ENCODE measurements around the gene CX3CL1.

CX3CL1 gene

GRCh38 chr16:57419506-57419905 is 47.2 kb downstream of the CX3CL1 start:
- no peak overlapping the region for H3K4me3 Mint-ChIP-seq
- no peaks in the 10 kb centered on the region for H3K36me3 Mint-ChIP-seq (ENCODE audit: low read depth)
- peaks cover 20% of the 10 kb centered on the region for H3K4me1 Mint-ChIP-seq (ENCODE audit: low read depth)
- H3K27me3 Mint-ChIP-seq (ENCODE audit: low read depth): no peaks in the 10 kb centered on the region
- no peaks in the 10 kb centered on the region for H3K9me3 Mint-ChIP-seq
- H3K27ac Mint-ChIP-seq: no peak overlapping the region

GRCh38 chr16:57422026-57422944 is 50.0 kb downstream of the CX3CL1 start:
- no peaks in the 10 kb centered on the region for H3K27me3 Mint-ChIP-seq (ENCODE audit: low read depth)
- no peaks in the 10 kb centered on the region for H3K9me3 Mint-ChIP-seq
- H3K4me3 Mint-ChIP-seq: no peak overlapping the region
- H3K27ac Mint-ChIP-seq: no peak overlapping the region
- peaks cover 3% of the 10 kb centered on the region for H3K36me3 Mint-ChIP-seq (ENCODE audit: low read depth)
- H3K4me1 Mint-ChIP-seq (ENCODE audit: low read depth): peaks cover 15% of the 10 kb centered on the region

GRCh38 chr16:57423152-57423551 is 50.9 kb downstream of the CX3CL1 start:
- Mint-ChIP-seq H3K9me3 (no peaks in the 10 kb centered on the region), H3K36me3 (ENCODE audit: low read depth) (peaks cover 9% of the 10 kb centered on the region), H3K27me3 (ENCODE audit: low read depth) (no peaks in the 10 kb centered on the region), H3K4me3 (no peak overlapping the region), H3K4me1 (ENCODE audit: low read depth) (peaks cover 11% of the 10 kb centered on the region), H3K27ac (no peak overlapping the region)

GRCh38 chr16:57424583-57424982 is 52.3 kb downstream of the CX3CL1 start:
- H3K4me1 Mint-ChIP-seq (ENCODE audit: low read depth): peaks cover 3% of the 10 kb centered on the region
- H3K27ac Mint-ChIP-seq: no peak overlapping the region
- no peaks in the 10 kb centered on the region for H3K9me3 Mint-ChIP-seq
- no peaks in the 10 kb centered on the region for H3K27me3 Mint-ChIP-seq (ENCODE audit: low read depth)
- H3K36me3 Mint-ChIP-seq (ENCODE audit: low read depth): peaks cover 18% of the 10 kb centered on the region
- H3K4me3 Mint-ChIP-seq: no peak overlapping the region

GRCh38 chr16:57426356-57426755 is 54.1 kb downstream of the CX3CL1 start:
- Mint-ChIP-seq H3K36me3 (ENCODE audit: low read depth) (peaks cover 33% of the 10 kb centered on the region), H3K27me3 (ENCODE audit: low read depth) (no peaks in the 10 kb centered on the region), H3K9me3 (no peaks in the 10 kb centered on the region), H3K27ac (no peak overlapping the region), H3K4me1 (ENCODE audit: low read depth) (peaks cover 2% of the 10 kb centered on the region), H3K4me3 (no peak overlapping the region)

- H3K9me3 Mint-ChIP-seq: no peaks in the 10 kb centered on the region
- H3K36me3 Mint-ChIP-seq (ENCODE audit: low read depth): peaks cover 37% of the 10 kb centered on the region
- no peaks in the 10 kb centered on the region for H3K27me3 Mint-ChIP-seq (ENCODE audit: low read depth)
- H3K4me1 Mint-ChIP-seq (ENCODE audit: low read depth): peaks cover under 1% of the 10 kb centered on the region
- no peak overlapping the region for H3K27ac Mint-ChIP-seq
- no peak overlapping the region for H3K4me3 Mint-ChIP-seq
Observed at GRCh38 chr16:57427307-57427706, 55.0 kb downstream of the CX3CL1 start.

GRCh38 chr16:57427824-57428223 is 55.5 kb downstream of the CX3CL1 start:
- no peaks in the 10 kb centered on the region for H3K27me3 Mint-ChIP-seq (ENCODE audit: low read depth)
- H3K9me3 Mint-ChIP-seq: no peaks in the 10 kb centered on the region
- no peak overlapping the region for H3K4me3 Mint-ChIP-seq
- H3K4me1 Mint-ChIP-seq (ENCODE audit: low read depth): no peaks in the 10 kb centered on the region
- peaks cover 40% of the 10 kb centered on the region for H3K36me3 Mint-ChIP-seq (ENCODE audit: low read depth)
- H3K27ac Mint-ChIP-seq: no peak overlapping the region

- H3K9me3 Mint-ChIP-seq: no peaks in the 10 kb centered on the region
- no peaks in the 10 kb centered on the region for H3K4me1 Mint-ChIP-seq (ENCODE audit: low read depth)
- no peak overlapping the region for H3K4me3 Mint-ChIP-seq
- no peaks in the 10 kb centered on the region for H3K27me3 Mint-ChIP-seq (ENCODE audit: low read depth)
- H3K27ac Mint-ChIP-seq: no peak overlapping the region
- peaks cover 57% of the 10 kb centered on the region for H3K36me3 Mint-ChIP-seq (ENCODE audit: low read depth)
Observed at GRCh38 chr16:57430955-57431354, 58.7 kb downstream of the CX3CL1 start.

GRCh38 chr16:57432505-57432904 is 60.2 kb downstream of the CX3CL1 start:
- H3K4me3 Mint-ChIP-seq: no peak overlapping the region
- H3K36me3 Mint-ChIP-seq (ENCODE audit: low read depth): peaks cover 55% of the 10 kb centered on the region
- no peaks in the 10 kb centered on the region for H3K4me1 Mint-ChIP-seq (ENCODE audit: low read depth)
- no peak overlapping the region for H3K27ac Mint-ChIP-seq
- no peaks in the 10 kb centered on the region for H3K27me3 Mint-ChIP-seq (ENCODE audit: low read depth)
- H3K9me3 Mint-ChIP-seq: no peaks in the 10 kb centered on the region

GRCh38 chr16:57432989-57433388 is 60.7 kb downstream of the CX3CL1 start:
- peaks cover 54% of the 10 kb centered on the region for H3K36me3 Mint-ChIP-seq (ENCODE audit: low read depth)

GRCh38 chr16:57434003-57434402 is 61.7 kb downstream of the CX3CL1 start:
- no peak overlapping the region for H3K27ac Mint-ChIP-seq
- no peaks in the 10 kb centered on the region for H3K4me1 Mint-ChIP-seq (ENCODE audit: low read depth)
- no peak overlapping the region for H3K4me3 Mint-ChIP-seq
- no peaks in the 10 kb centered on the region for H3K9me3 Mint-ChIP-seq
- H3K27me3 Mint-ChIP-seq (ENCODE audit: low read depth): no peaks in the 10 kb centered on the region
- H3K36me3 Mint-ChIP-seq (ENCODE audit: low read depth): peaks cover 55% of the 10 kb centered on the region

More at GRCh38 chr16:57432989-57433388, 60.7 kb downstream of the CX3CL1 start:
- Mint-ChIP-seq H3K4me1 (ENCODE audit: low read depth) (no peaks in the 10 kb centered on the region), H3K4me3 (no peak overlapping the region), H3K27me3 (ENCODE audit: low read depth) (no peaks in the 10 kb centered on the region), H3K27ac (no peak overlapping the region), H3K9me3 (no peaks in the 10 kb centered on the region)

Measured in T-helper 1 cell treated with Interleukin-12 subunit alpha and Interleukin-12 subunit beta and Interleukin-4 antibody, amounts not matched to agents 30 μg/mL and 1 μg/mL, for 36 hours (primary cell).